AG09319 (cell line): Measurements from ENCODE around the gene SMARCAD1.
"Not testable (repeated sequence)": the region's sequence is repeated elsewhere in the genome, so short reads cannot be mapped to it uniquely, and the experiment has no call there.

Experiments used
- DNase-seq: peaks from one replicate; pipeline ENCODE4 v3.0.0-alpha.2; 2010; ENCODE audit warnings: low read depth; ENCODE audit errors: extremely low read depth
- TF ChIP-seq, protein P1 (sequence below): IDR thresholded peaks from 2 replicates; pipeline ENCODE4 v1.5.1; 2011; ENCODE audit warnings: low read depth, mild to moderate bottlenecking, inconsistent platforms, low read length, moderate library complexity

SMARCAD1 gene

DNA sequence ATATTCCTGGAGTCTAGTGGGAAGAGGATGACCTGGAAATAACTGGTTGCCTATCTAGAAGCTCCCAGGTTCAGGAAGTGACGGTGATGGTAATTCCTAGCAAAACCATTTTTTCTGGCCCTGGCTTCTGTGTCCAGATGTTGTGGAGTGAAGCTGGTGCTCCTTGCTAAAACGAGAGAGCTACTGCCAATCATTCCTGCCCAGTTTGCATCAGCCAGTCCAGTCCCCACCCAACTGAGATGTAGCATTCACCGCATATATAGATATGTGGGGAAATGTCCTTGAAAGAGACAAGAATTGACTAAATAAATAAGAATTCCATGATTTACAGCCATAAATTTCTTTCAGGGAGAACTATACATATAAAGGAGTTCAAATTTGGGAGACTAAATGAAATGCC, 128.6 kb downstream of the SMARCAD1 start:
- DNase-seq, result no peak
- TF ChIP-seq, protein P1, sequence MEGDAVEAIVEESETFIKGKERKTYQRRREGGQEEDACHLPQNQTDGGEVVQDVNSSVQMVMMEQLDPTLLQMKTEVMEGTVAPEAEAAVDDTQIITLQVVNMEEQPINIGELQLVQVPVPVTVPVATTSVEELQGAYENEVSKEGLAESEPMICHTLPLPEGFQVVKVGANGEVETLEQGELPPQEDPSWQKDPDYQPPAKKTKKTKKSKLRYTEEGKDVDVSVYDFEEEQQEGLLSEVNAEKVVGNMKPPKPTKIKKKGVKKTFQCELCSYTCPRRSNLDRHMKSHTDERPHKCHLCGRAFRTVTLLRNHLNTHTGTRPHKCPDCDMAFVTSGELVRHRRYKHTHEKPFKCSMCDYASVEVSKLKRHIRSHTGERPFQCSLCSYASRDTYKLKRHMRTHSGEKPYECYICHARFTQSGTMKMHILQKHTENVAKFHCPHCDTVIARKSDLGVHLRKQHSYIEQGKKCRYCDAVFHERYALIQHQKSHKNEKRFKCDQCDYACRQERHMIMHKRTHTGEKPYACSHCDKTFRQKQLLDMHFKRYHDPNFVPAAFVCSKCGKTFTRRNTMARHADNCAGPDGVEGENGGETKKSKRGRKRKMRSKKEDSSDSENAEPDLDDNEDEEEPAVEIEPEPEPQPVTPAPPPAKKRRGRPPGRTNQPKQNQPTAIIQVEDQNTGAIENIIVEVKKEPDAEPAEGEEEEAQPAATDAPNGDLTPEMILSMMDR, result no peak

DNA sequence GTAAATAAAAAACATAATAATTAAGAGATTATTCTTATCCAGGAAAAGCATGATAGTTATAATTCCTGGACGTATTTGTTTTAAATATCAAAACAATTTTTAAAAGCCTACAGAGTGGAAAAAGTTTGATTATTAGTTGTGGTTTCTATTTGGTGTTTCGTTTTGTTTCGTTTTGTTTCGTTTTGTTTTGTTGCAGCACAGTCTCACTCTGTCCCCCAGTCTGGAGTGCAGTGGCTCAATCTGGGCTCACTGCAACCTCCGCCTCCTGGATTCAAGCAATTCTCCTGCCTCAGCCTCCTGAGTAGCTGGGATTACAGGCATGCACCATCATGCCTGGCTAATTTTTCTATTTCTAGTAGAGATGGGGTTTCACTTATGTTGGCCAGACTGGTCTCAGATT, 129.1 kb downstream of the SMARCAD1 start:
- DNase-seq, result not testable (repeated sequence)

DNA sequence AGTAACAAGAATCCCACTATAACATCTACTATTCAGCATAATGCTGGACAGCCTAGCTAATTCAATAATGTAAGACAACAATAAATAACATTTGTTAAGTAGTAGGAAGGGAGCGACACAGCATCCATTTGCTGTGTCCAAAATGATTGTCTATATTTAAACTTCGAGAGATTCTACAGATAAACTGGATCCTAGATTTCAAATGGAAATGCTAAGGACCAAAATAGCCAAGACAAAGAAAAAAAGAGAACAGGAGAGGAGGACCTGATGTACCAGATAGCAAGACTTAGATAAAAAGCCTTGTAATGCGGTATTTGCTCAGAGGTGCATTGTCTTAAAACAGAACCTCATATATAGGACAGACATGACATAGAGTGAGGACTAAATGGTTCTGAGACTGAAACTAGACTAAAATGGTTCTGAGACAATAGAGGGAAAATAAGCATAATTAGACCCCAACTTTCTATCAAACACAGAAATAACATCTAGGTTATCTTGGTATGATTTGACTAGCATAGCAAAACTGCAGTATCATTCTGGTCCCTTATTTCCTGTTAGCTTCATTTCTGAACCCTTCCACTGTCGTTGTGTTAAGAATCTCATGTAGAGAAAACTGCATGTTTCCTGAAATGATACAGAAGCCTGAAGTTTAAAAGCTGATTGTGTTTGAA, 131.2 kb downstream of the SMARCAD1 start:
- TF ChIP-seq, protein P1, result no peak
- no peak for DNase-seq

DNA sequence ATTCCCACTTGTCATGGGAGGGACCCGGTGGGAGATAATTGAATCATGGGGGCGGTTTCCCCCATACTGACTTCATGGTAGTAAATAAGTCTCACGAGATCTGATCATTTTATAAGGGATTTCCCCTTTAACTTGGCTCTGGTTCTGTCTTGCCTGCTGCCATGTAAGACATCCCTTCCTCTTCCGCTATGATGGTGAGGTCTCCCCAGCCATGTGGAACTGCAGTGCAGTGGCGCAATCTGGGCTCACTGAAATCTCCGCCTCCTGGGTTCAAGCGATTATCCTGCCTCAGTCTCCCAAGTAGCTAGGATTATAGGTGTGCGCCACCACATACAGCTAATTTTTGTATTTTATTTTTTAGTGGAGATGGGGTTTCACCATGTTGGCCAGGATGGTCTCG, 132.1 kb downstream of the SMARCAD1 start:
- DNase-seq, result no peak
- TF ChIP-seq, protein P1, result no peak
